A549 (cell line): ENCODE measurements around the gene DNAAF3. TPM values are rescaled to one million over a fixed set of nuclear protein-coding genes. Genes with fewer than 3 reads are reported as not detected.
A peak's percentile ranks its signal among the peaks of the same experiment; 100 is the strongest.

Source experiments
- ATAC-seq, 2 experiments: fragments of 200-7000 bp in 1 of 2; fragments of >200 bp in 1 of 2; cut with Nextera tagmentation in 1 of 2; cut with Tn5 transposase in 1 of 2; 3 replicates each; pipeline versions ENCODE4 v1.8.0 to v1.9.1; 2018 to 2020; ENCODE audit warnings: mild to moderate bottlenecking in 1 of 2, moderate library complexity in 1 of 2
- CTCF ChIA-PET: fragments of 300-600 bp; sonication (Branson Sonifier 250); formaldehyde crosslinking; extraction: SDS; loops from one replicate; lab custom pipeline; 2021; ENCODE audit warnings: antibody characterized with exemption, inconsistent platforms; lab: Yijun Ruan, JAX
- POLR2A ChIA-PET: fragments of 350-600 bp; formaldehyde crosslinking; extraction: SDS; loops from one replicate; lab custom pipeline; 2021; ENCODE audit warnings: antibody characterized with exemption, inconsistent platforms; lab: Yijun Ruan, JAX
- DNase-seq, 2 experiments: peaks; one replicate each; pipeline versions ENCODE4 v3.0.0 to v3.0.0-alpha.2; 2011 to 2016; ENCODE audit warnings: low read depth in 1 of 2, low spot score in 1 of 2
- FAIRE-seq: peaks from 2 replicates; lab custom pipeline; 2011; peaks lifted over from hg19 to GRCh38; lab: Jason Lieb, UNC
- H3K27ac ChIP-seq, 2 experiments: fragments of >200 bp; sonication (Bioruptor Twin); formaldehyde crosslinking; 3 replicates each; pipeline ENCODE4 v1.5.1; 2016 to 2017
- H3K4me1 ChIP-seq: fragments of >200 bp; sonication (Bioruptor Twin); formaldehyde crosslinking; 3 replicates; pipeline ENCODE4 v1.6.1; 2016
- H3K4me2 ChIP-seq: fragments of >200 bp; sonication (Bioruptor Twin); formaldehyde crosslinking; 3 replicates; pipeline ENCODE4 v1.6.1; 2016
- H3K4me3 ChIP-seq: fragments of >200 bp; sonication (Bioruptor Twin); formaldehyde crosslinking; 3 replicates; pipeline ENCODE4 v1.5.1; 2016
- H3K9me3 ChIP-seq: fragments of >200 bp; sonication (Bioruptor Twin); formaldehyde crosslinking; 3 replicates; pipeline ENCODE4 v1.6.1; 2016
- ATOH8 ChIP-seq: fragments of 250-450 bp; sonication (Bioruptor Pico); IDR thresholded peaks from 2 replicates; pipeline ENCODE4 v1.5.0; 2020; ENCODE audit warnings: low read depth, mild to moderate bottlenecking, moderate library complexity
- CHD4 ChIP-seq: fragments of 200-600 bp; sonication (generic); IDR thresholded peaks from 2 replicates; pipeline ENCODE4 v1.6.1; 2016; ENCODE audit warnings: antibody characterized with exemption, mild to moderate bottlenecking, borderline replicate concordance
- CTCF ChIP-seq: fragments of >200 bp; sonication (Bioruptor Twin); formaldehyde crosslinking; IDR thresholded peaks from 3 replicates; pipeline ENCODE4 v1.5.1; 2016
- E2F6 ChIP-seq: IDR thresholded peaks from 2 replicates; pipeline ENCODE4 v1.6.1; 2012; ENCODE audit warnings: low read depth, borderline replicate concordance
- EHF ChIP-seq: fragments of 250-450 bp; sonication (Bioruptor Pico); IDR thresholded peaks from 2 replicates; pipeline ENCODE4 v1.5.0; 2020; ENCODE audit warnings: mild to moderate bottlenecking
- ELK1 ChIP-seq: fragments of 150-350 bp; IDR thresholded peaks from 2 replicates; pipeline ENCODE4 v1.6.1; 2014; ENCODE audit warnings: low read depth, mild to moderate bottlenecking, low read length
- EP300 ChIP-seq, 2 experiments: fragments of >200 bp; sonication (Bioruptor Twin); formaldehyde crosslinking; IDR thresholded peaks; 2 replicates in 1 of 2; 3 replicates in 1 of 2; pipeline ENCODE4 v1.6.1; 2016 to 2017
- FOXS1 ChIP-seq: fragments of 250-450 bp; sonication (Bioruptor Pico); IDR thresholded peaks from 2 replicates; pipeline ENCODE4 v1.5.0; 2020; ENCODE audit warnings: mild to moderate bottlenecking, moderate library complexity
- HOXB13 ChIP-seq: fragments of 250-450 bp; sonication (Bioruptor Pico); IDR thresholded peaks from 2 replicates; pipeline ENCODE4 v1.5.0; 2020; ENCODE audit warnings: low read depth, mild to moderate bottlenecking, moderate library complexity
- HOXB5 ChIP-seq: fragments of 250-450 bp; sonication (Bioruptor Pico); IDR thresholded peaks from 2 replicates; pipeline ENCODE4 v1.5.0; 2020; ENCODE audit warnings: mild to moderate bottlenecking, moderate library complexity
- KDM1A ChIP-seq: fragments of 200-600 bp; sonication (generic); IDR thresholded peaks from 2 replicates; pipeline ENCODE4 v1.6.1; 2016; ENCODE audit warnings: low read depth, mild to moderate bottlenecking
- MAX ChIP-seq: IDR thresholded peaks from 2 replicates; pipeline ENCODE4 v1.6.1; 2012
- MAZ ChIP-seq: fragments of 150-350 bp; IDR thresholded peaks from 2 replicates; pipeline ENCODE4 v1.6.1; 2014; ENCODE audit warnings: antibody characterized with exemption, low read depth, low read length, borderline replicate concordance
- RAD21 ChIP-seq, 2 experiments: fragments of >200 bp in 1 of 2; sonication (Bioruptor Twin) in 1 of 2; formaldehyde crosslinking in 1 of 2; IDR thresholded peaks in 1 of 2; conservative IDR thresholded peaks in 1 of 2; 2 replicates in 1 of 2; 3 replicates in 1 of 2; pipeline ENCODE4 v1.6.1; 2012 to 2018; ENCODE audit warnings: inconsistent platforms in 1 of 2
- RARB ChIP-seq: fragments of 250-450 bp; sonication (Bioruptor Pico); IDR thresholded peaks from 2 replicates; pipeline ENCODE4 v1.8.0; 2021; ENCODE audit warnings: mild to moderate bottlenecking, moderate library complexity
- RCOR1 ChIP-seq: fragments of 150-350 bp; IDR thresholded peaks from 2 replicates; pipeline ENCODE4 v1.6.1; 2014; ENCODE audit warnings: antibody characterized with exemption, low read length, low read depth
- SMC3 ChIP-seq: fragments of >200 bp; sonication (Bioruptor Twin); formaldehyde crosslinking; IDR thresholded peaks from 3 replicates; pipeline ENCODE4 v1.6.1; 2018; ENCODE audit warnings: inconsistent platforms
- TFCP2L1 ChIP-seq: fragments of 250-450 bp; sonication (Bioruptor Pico); IDR thresholded peaks from 2 replicates; pipeline ENCODE4 v1.5.0; 2021; ENCODE audit warnings: mild to moderate bottlenecking
- ZFP36 ChIP-seq: fragments of 450-650 bp; IDR thresholded peaks from 2 replicates; pipeline ENCODE4 v1.6.1; 2014; ENCODE audit warnings: borderline replicate concordance; ENCODE audit not compliant: partially characterized antibody
- WGBS: methylation state at CpG from one replicate; pipeline ENCODE4 v1.1.6; 2017; ENCODE audit errors: missing lambda C conversion rate; 5-methylcytosine and 5-hydroxymethylcytosine counted together
- polyA plus RNA-seq, 4 experiments: library from polyadenylated mRNA; depleted of rRNA in 3 of 4; stranded (reverse); fragments of >200 nt; fragmentation: RNase III in 1 of 4; extraction: RNeasy Plus Mini Kit Qiagen cat#74134 plus additional on column Dnase treatment in 1 of 4; gene quantifications; 2 replicates in 3 of 4; 3 replicates in 1 of 4; pipeline ENCODE4 v1.2.3, GENCODE V29; 2011 to 2017

The DNAAF3 gene
- polyA plus RNA-seq, 2 of the 4 experiments (the other 2 are of a cell fraction) = 4.0 to 5.3 TPM

GRCh38 chr19:55146078-55146704 lies 20.2 kb downstream of the DNAAF3 start:
- TF ChIP-seq ELK1 = no peak
- no peak; the same call in 1 of the 2 replicates for TF ChIP-seq FOXS1 (CRISPR knock-in tag)
- TF ChIP-seq MAX = peak; percentile 82
- TF ChIP-seq CTCF = peak; percentile 94
- no peak for TF ChIP-seq EP300 (IDR thresholded peaks at IDR 0.05)
- 0 out of 2 replicates have a peak, but pooled peaks have one; percentile 50 for TF ChIP-seq TFCP2L1
- TF ChIP-seq SMC3 = peak; percentile 77
- TF ChIP-seq ATOH8 (CRISPR knock-in tag) = no peak
- TF ChIP-seq RCOR1 = 0 out of 2 replicates have a peak, but pooled peaks have one; percentile 65
- peak; percentile 56 to 59 for TF ChIP-seq RAD21 (conservative IDR thresholded peaks at IDR 0.05 in 1 of 2, IDR thresholded peaks at IDR 0.05 in 1 of 2)
- 0 out of 2 replicates have a peak, but pooled peaks have one; percentile 69 for TF ChIP-seq E2F6
- TF ChIP-seq MAZ = peak; percentile 79; the same call in 1 of the 2 replicates
- peak; percentile 41; the same call in 1 of the 2 replicates for TF ChIP-seq HOXB5 (CRISPR knock-in tag)
- TF ChIP-seq CHD4 = no peak
- TF ChIP-seq KDM1A = no peak
- POLR2A ChIA-PET = interaction anchor here (0.6 to 1.9 kb wide), 9 partner anchors 10 to 301 kb away, joined by 3 to 9 read pairs (median 5); partner anchors contain the start of genes DNAAF3, KMT5C and UBE2S
- ATAC-seq (peak; percentile 73 to 83), DNase-seq (peak; percentile 85 to 91), FAIRE-seq (no peak)
- no peaks in the 10 kb centered on the region for H3K9me3 ChIP-seq
- peak overlapping the region; percentile 82 to 92 for H3K27ac ChIP-seq
- H3K4me2 ChIP-seq = peak overlapping the region; percentile 84
- CTCF ChIA-PET = interaction anchor here (0.7 to 4.6 kb wide), 28 partner anchors 9 to 485 kb away, joined by 3 to 111 read pairs (median 4); partner anchors contain the start of genes DNAAF3, PTPRH, TMEM238 and TNNI3
- peak overlapping the region; percentile 64 for H3K4me3 ChIP-seq
- peaks cover 37% of the 10 kb centered on the region for H3K4me1 ChIP-seq
- 0% methylated on average over 24 of the region's 41 CpGs for WGBS

GRCh38 chr19:55145232-55145631 lies 21.2 kb downstream of the DNAAF3 start:
- ChIA-PET POLR2A (no interaction called here), CTCF (interaction anchor here (0.6 to 6.5 kb wide), 13 partner anchors 8 to 486 kb away, joined by 3 to 123 read pairs (median 14); partner anchors contain the start of genes DNAAF3, TMEM238 and TNNI3)
- ATAC-seq (no peak), FAIRE-seq (no peak), DNase-seq (no peak)
- Histone ChIP-seq H3K27ac (peak overlapping the region in 1 of 2 experiments; percentile 92; a peak in 2 of 6 replicates), H3K4me3 (no peak overlapping the region), H3K4me1 (peaks cover 37% of the 10 kb centered on the region), H3K4me2 (peak overlapping the region; percentile 84), H3K9me3 (no peaks in the 10 kb centered on the region)
- WGBS = 39% methylated on average over 3 of the region's 3 CpGs
- no peak for TF ChIP-seq RARB (CRISPR knock-in tag)
- no peak for TF ChIP-seq EHF
- TF ChIP-seq TFCP2L1 = no peak
- no peak for TF ChIP-seq HOXB13 (CRISPR knock-in tag)
- no peak for TF ChIP-seq MAX
- no peak for TF ChIP-seq SMC3
- TF ChIP-seq ZFP36 = no peak
